HG03460 (cell line): ENCODE data around the gene ADAMTS16.

Experiments
- ATAC-seq: cut with Tn5 transposase; IDR thresholded peaks from one replicate; pipeline ENCODE4 v1.9.1; 2021; ENCODE audit not compliant: unreplicated experiment

ADAMTS16 gene

DNA sequence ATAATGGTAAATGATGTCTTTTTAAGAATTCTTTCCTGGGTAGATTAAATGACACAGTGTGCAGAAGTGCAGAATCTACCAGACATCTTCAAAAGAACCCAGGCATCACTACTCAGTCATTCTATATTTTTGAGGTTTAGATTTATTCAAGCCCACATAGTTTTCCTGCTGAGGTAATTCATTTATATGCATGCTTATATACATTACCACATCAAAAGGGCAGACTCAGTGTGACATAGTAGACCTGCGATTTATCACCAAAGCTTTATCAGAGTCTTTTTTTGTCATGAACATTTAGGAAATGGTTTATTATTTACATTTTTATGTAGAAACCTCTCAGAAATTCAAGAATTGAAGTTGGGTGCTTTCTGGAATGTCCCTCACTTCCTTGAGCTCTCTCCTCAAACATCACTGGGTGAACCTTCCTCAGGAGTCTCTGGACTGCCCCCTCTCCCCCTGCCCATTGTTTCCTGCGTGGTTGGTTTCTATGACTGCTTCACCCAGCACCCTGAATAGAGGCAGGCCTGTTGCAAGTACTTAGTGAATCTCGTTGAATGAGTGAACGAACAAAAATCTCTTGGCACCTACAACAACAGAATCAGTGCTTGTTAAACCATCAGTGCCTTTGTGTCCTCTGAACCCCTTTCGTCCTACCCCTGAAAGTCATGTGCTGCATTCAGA lies 42.5 kb downstream of the ADAMTS16 start:
- no peak for ATAC-seq

DNA sequence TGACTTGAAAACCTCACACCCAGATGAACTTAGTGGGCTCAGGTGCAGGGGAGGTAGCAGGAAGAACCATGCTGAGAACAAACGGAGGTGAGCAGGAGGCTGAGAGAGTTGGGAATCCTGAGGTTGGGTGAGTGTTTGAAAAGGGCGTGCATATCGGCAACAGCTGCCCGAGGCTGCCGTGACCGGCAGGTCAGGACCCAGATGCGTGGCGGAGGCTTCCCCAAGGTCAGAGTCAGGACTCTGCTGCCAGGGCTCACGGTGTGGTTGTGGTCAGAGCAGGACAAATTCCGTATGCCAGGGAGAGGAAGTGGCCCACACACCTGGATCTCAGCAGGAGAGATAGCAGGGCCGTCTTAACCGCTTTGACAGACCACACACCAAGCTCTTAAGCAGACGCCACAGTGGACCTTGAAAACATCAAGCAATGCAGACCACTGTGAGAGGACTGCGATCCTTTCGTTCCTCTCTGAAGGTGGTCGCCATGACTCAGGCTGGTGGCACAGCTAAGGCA lies 43.1 kb downstream of the ADAMTS16 start:
- no peak for ATAC-seq

DNA sequence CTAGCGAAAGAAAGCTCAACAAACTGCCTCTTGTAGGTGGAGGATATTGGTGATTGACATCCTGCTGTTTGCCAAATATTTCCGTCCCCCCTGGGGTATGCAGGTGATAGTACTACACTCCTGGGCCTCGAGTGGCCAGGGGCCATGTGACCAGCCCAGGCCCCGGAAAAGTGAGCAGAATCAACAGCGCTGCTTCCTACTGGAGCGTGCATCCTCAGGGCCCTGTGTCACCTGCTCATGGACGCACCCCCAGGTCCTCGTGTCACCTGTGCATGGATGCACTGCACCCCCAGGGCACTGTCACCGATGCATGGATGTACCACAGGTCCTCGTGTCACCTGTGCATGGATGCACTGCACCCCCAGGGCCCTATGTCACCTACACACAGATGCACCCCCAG lies 43.8 kb downstream of the ADAMTS16 start:
- ATAC-seq = no peak

DNA sequence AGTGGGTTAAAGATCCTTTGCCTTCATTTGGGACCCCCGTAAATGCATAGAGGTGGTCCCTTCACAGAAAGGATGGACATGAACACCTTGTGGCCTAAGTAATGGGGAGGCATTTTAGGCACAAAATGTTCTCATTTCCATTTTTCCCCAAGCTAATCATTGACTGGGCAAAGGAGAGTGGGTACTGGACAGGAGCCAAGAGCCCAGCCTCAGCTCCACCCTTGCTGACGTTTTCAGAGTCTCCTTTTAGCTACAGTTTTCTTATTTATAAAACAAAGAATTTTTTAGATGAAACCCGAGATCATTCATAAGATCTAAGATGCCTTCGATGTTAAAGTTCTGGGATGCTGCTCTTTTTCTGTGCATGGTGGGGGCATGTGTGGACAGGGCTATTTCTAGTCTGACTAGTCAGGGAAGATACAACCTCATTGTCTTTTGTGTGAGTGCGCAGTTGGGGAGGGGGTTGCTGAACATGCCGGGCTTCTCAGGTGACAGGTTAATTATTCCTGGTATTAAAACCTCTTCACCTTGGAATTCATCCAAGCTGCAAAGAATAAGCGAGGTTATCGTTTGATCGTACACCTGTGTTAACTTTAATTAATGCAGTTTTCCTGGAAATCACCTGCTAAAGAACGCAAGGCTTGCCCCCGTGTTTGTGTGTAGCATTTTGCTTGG lies 48.4 kb downstream of the ADAMTS16 start:
- no peak for ATAC-seq

DNA sequence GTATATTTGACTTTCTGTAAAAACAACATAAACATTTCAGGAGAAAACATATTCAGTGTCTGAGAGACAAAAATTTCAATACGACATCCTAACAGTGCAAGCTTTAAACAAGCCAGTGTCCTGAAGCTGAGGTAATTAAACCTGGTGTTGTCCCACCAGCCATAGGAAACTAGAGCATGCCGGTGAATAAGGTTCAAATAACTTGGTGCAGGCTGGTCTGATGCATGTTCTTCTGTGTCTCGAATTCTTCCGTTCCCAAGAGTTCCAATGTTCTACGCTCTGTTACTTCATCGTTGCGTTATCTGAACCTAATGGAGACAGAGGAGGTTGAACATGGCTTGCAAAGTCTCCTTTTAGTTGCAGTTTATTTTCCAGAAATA lies 48.9 kb downstream of the ADAMTS16 start:
- ATAC-seq = no peak

DNA sequence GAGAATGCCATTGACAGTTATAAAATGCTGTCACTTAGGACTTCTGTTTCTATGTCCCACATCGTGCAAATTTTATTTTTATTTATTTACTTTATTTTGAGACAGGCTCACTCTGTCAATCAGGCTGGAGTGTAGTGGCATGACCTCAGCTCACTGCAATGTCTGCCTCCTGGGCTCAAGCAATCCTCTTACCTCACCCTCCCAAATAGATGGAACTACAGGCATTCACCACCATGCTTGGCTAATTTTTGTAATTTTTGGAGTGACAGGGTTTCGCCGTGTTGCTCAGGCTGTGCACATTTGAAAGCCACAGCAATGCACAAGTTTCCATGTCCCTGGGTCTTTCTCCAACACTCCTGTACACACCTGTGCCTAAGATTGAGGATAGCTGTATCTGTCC lies 51.8 kb downstream of the ADAMTS16 start:
- no peak for ATAC-seq

DNA sequence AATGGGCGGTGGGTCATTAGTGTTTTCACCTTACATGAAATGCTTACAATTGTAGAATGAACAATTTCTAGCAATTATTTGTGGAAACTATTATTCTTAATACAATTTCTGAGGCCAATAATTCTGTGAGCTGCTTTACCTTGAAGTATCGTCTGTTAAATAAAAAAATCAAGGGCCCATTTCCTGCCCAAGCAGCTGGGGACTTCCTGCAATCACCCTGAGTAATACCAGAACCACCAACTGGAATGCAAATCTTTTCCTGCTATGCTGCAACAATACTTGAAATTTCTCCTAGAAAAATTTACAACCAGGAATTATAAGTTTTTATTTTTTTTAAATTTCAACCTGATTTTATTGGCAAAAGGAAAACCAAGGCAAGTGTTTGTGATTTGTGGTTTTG lies 52.6 kb downstream of the ADAMTS16 start:
- ATAC-seq = no peak

DNA sequence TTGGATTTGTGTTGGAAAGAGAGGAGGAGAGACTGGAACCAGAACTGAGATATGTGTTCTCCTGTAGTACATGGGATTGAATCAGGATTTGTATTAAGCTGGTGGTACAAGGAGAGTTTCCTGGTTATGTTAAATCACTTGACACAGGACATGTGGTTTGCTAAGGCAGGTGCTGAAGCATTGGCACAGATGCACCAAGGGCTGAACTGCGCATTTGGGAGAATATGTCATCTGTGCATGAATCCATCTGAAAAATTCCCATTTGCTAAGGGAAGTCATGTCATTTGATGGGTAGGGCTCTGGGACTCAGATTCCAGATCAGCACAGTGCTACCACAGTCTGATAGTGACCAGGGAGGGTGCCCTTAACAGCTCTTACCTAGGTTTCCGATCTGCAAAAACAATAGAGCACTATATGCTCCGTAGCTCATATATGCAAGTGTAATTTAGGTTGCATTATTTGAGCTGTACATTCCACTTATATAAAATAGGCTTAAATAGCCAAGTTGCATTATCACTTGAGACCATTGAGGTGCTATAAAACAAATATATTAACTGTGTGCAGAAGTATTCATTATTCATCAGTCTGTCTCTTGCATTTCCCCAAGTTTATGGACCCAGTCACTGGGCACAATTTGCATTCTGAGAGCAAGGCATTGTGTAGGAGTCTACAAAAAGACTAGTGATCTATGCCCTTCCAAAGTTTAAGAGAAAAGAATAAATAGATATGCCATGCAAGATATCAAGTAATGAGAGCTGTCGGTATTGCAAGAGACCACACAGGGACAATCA lies 55.2 kb downstream of the ADAMTS16 start:
- no peak for ATAC-seq

DNA sequence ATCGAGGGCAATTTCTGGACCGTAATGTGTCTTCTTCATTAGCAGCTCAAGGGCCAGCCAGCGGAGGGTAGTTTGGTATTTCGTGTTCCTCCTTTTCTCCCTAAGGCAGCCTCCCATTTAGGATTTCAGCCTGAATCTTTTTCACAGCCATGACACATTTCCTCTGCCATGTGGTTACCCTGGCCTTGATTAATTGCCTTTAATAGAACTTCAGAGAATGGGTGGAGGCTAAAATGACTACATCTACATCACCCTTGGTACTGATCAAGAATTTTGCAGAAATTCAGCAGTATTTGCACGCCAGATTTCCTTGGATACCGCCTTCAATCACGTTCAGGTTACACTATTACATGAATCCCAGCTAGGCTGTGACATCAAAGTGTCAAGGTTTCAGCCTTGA lies 58.0 kb downstream of the ADAMTS16 start:
- no peak for ATAC-seq

DNA sequence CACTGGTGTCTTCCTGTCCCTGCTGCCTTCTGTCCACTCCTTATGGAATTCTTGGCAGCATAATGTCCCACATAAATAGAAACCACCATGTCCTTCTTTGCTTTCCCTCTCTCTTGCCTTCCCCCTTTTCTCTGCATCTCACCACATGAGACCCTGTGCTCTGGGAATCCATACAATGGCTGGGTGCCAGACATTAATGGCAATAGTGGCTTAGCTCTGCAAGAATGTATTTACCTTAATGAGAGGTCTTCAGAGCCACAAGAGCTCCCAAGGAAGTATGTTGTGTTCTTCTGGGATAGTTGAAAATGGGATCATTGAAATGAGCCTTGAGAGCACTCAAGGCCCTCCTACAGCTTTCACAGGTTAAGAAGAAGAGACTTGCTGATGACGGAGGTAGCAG lies 58.7 kb downstream of the ADAMTS16 start:
- ATAC-seq = no peak

DNA sequence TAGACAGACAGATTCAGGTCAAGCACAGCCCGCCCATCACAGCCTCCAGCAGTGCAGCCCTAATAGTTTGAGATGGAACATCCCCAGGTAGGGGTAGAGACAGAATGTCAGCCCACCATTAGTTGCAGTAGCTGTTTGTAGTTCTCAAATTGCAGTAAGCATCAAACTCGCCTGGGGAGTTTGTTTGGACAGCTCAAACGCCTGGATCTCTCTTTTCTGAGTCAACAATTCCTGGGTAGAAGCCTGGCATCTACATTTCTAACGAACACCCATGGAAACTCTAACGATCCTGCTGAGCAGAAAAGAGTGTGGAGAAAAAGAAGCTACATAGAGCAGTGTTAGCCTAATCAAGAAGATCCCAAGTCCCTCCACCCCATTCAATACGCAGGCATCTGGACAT lies 59.4 kb downstream of the ADAMTS16 start:
- no peak for ATAC-seq

DNA sequence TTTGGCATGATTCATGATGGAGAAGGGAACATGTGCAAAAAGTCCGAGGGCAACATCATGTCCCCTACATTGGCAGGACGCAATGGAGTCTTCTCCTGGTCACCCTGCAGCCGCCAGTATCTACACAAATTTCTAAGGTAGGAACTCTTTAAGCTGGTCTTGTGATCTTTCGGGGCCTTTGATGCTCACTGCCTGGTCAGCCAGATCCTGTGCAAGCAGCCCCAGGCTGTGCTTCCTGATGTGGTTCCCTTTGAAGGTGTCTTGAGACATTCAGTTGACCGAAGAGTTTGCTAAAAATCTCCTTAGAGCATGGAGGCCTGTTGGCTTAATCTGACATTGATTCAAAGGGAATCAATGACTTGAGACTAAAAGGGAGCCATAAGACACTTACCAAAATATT lies 60.0 kb downstream of the ADAMTS16 start:
- no peak for ATAC-seq

DNA sequence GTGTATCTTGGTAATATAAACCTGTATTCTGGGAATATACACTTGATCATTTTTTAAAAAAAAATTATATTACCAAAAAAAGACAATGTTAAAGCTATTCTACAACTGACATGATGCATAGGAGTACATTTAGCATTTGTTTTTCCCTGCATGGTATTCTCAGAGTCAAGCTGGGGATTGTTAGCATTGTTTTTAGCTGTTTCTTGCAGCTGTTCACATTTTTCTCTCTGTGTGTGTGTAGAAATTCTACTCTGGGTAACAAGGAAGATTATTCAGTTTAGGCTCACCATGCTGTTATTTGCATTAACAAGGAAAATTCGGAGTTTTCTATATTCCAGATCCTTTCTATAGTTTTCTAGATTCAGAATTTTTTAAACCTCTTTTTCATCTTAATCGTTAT lies 62.2 kb downstream of the ADAMTS16 start:
- no peak for ATAC-seq

DNA sequence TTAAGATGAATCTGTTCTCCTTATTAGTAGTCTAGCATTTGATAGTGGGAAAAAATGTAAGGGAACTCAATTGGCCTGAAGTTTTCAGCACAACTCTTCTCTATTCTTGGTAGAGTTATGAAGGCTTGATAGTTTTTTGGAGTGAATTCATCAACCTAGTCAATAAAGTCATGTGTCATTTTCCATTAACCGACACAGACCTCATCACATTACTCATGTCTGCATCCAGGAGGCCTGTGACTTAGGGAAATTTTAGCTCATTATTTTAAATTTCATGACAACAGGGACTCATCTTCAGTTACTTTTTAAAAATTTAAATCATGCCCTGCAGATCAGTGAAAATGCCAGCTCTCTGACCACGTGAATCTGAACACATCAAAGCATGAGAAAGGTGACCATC lies 63.3 kb downstream of the ADAMTS16 start:
- no peak for ATAC-seq

DNA sequence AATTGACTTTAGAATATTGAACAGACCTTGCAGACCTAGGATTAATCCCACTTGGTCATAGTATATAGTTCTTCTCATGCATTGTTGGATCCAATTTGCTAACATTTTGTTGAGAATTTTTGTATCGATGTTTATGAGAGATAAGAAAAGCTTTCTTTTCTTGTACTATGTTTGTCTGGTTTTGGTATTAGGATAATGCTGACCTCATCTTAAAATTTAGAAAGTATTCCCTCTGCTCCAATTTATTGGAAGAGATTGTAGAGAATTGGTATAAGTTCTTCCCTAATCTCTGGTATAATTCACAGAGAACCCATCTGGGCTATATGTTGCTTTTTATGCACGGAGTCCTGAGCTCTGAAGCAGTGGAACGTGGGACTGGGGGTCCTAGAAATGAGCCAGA lies 67.7 kb downstream of the ADAMTS16 start:
- ATAC-seq = no peak

DNA sequence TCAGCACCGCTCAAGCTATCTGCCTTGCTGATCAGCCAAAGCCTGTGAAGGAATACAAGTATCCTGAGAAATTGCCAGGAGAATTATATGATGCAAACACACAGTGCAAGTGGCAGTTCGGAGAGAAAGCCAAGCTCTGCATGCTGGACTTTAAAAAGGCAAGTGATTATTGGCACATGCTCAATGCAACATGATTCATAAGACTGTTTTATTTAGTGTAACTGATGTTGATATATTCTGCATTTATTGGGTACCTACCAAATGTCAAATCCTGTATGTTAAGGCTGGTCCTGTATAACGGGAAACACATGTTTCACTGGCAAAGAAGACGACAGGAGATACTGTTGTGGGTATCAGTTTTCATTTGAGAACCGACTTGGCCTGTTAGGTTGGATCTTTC lies 69.0 kb downstream of the ADAMTS16 start:
- no peak for ATAC-seq

DNA sequence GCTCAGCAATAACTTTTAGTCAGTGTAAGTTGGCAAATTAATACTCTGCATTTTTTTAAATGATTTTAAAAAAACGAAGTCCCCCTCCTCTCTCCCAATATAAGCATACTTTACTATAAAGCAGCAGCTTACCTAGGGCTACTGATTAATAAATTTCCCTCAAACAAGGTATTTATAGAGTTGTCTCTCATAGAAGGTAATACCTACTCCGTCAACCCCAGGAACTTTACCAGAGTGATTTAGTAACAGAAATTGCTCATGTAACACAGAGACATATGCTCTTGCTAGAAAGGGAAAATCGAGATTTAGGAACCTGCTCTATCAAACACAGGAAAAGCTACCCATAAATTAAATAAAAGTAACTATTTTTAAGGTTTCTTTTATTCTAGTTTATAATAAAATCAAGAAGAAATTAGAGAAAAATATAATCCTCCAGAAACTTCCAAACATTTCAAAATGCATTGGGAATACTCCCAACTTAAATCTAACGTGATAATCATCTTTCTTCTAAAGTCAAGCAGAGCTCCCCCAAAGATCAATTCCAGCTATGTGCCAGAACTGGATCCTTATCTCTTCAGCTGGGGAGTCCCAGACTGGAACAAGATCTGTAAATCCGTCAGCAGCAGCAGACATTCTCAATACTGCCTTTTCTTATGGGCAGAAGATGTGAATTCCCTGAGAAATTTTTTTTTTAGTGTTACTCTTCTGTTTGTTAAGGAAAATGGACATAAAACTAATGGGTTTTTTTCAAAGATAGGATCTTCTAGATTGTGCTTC lies 69.6 kb downstream of the ADAMTS16 start:
- ATAC-seq = no peak

DNA sequence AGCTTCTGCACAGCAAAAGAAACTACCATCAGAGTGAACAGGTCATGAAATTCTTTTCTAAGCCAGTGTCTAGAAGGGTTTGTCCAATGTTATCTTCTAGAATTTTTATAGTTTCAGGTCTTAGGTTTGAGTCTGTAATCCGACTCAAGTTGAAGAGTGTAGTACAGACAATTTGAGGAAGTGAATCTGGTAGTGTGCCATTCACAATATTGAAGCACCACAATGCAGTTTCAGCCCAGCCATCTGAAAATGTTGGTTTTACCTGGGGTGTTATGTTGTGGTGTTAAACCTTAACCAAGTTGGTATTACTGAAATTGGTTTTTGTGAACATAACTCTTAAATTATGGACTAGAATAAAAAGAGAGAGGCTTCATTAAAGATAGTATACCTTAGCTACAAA lies 77.2 kb downstream of the ADAMTS16 start:
- peak; percentile 95 for ATAC-seq

DNA sequence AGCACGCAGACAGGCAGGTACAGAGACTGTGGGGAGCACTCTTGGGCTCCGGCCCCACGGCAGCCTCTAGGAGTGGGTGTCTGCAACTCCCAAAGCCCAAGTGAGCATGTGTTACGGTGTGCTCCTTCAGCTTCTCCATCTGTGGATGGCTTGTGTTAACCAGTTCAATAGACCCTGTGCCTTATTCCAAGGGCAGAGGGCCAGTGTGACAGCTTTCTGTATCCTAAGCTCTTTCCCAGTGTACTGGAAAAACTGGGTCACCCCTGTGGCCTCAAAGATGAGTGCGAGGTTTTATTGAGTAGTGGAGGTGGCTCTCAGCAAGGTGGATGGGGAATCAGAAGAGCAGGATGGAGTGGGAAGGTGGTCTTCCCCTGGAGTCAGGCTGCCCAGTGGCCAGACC lies 78.3 kb downstream of the ADAMTS16 start:
- ATAC-seq = no peak

DNA sequence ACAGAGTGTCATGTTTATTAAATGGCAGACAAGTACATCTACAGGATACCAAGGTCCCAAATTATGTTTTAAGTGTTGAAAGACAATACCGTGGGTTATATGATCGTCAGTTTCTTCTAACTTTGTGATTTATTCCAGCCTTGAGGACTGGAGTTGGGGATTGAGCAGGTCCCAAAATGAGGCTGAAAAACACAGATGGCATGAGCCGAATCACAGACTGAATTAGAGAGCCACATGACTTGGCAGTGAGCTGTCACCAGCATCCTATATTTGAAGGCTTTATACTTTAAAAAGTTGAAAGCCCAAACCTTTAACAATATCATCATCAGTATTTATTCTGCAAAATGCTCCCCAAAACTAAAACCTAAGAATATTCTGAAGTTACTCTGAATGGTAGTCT lies 79.4 kb downstream of the ADAMTS16 start:
- ATAC-seq = no peak

DNA sequence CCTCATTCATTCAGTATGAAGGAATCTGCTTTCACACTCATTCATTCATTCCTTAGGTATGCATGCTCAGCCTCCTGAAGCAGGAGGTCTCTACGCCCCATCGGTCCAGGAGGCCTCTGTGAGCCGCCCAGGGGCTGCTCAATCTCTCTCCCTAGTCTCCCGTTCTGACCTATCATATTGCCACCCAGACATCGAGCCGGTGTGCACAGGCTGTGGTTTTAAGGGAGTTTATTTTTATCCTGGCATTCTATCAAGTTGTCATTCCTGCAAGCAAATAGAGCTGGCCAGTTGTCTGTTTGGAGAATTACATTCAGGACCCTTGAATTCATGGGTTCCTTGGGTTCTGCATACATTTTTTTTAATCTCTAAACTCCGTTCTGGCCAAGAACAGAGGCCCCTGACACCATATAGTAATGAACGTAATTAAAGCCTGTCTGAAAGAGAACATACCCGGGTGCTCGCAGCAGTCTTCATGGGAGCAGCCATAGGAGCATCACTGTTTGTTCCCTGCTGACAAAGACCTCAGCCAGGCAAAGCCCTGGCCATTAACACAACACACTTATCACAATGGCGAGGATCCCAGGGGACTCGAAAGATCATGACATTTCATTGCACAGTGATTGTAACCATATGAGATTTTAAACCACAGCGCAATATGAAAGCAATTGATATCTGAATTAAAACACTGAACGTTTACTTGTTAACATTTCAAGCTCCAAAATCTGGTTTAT lies 80.9 kb downstream of the ADAMTS16 start:
- no peak for ATAC-seq
